GM12864 (cell line): Measurements from ENCODE around the gene SCAF1.

Source experiments
- DNase-seq: peaks from one replicate; pipeline ENCODE4 v3.0.0-alpha.2; 2011; ENCODE audit warnings: low read depth
- H3K4me3 ChIP-seq: 2 replicates; pipeline ENCODE4 v1.5.1; 2011; ENCODE audit warnings: mild to moderate bottlenecking, low read depth, low read length, control low read depth
- TF ChIP-seq, protein P1 (sequence below): IDR thresholded peaks from 2 replicates; pipeline ENCODE4 v1.5.1; 2011; ENCODE audit warnings: low read depth, mild to moderate bottlenecking, moderate library complexity, low read length, control low read depth, inconsistent platforms; ENCODE audit errors: missing control alignments

SCAF1 gene

DNA sequence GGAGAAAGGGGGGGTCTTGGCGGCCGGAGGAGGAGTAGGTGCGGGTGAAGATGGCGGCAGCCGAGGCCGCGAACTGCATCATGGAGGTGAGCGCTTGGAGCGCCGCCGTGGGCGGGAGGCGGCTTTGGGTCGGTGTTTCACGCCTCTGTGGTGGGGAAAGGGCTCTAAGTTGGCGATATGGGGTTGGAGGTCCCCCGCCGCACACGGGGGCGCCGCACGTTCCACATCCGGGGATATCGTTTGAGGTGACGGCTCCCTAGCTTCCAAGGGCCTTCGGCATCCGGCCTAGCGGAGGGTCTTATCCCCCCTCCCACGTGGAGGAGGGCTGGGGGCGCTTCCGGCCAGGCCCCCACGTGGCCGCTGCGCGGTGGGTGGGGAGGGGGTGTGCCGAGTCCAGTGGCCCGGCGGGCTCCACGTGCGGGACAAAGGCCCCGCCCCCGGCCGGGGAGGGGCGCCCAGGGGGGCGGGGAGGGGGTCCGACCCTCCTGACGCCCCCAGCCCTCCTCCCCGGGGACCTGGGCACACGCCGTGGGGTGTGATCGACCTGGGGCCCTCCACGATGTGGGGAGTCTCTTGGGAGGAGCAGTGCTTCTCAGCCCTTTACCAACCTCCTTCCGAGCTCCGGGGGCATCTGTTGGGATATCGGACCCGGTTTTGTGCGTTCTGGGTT lies 35.4 kb downstream of the SCAF1 start, which contains the start of gene PRMT1:
Gene PRMT1, plus strand, starts transcription at position 41 of the 670 bp plus-strand sequence. Its CDS starts 10 bp downstream, at position 51.
- TF ChIP-seq, protein P1, sequence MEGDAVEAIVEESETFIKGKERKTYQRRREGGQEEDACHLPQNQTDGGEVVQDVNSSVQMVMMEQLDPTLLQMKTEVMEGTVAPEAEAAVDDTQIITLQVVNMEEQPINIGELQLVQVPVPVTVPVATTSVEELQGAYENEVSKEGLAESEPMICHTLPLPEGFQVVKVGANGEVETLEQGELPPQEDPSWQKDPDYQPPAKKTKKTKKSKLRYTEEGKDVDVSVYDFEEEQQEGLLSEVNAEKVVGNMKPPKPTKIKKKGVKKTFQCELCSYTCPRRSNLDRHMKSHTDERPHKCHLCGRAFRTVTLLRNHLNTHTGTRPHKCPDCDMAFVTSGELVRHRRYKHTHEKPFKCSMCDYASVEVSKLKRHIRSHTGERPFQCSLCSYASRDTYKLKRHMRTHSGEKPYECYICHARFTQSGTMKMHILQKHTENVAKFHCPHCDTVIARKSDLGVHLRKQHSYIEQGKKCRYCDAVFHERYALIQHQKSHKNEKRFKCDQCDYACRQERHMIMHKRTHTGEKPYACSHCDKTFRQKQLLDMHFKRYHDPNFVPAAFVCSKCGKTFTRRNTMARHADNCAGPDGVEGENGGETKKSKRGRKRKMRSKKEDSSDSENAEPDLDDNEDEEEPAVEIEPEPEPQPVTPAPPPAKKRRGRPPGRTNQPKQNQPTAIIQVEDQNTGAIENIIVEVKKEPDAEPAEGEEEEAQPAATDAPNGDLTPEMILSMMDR = no peak
- H3K4me3 ChIP-seq = peak within 1 kb of the TSS; percentile 100
- no peak for DNase-seq

DNA sequence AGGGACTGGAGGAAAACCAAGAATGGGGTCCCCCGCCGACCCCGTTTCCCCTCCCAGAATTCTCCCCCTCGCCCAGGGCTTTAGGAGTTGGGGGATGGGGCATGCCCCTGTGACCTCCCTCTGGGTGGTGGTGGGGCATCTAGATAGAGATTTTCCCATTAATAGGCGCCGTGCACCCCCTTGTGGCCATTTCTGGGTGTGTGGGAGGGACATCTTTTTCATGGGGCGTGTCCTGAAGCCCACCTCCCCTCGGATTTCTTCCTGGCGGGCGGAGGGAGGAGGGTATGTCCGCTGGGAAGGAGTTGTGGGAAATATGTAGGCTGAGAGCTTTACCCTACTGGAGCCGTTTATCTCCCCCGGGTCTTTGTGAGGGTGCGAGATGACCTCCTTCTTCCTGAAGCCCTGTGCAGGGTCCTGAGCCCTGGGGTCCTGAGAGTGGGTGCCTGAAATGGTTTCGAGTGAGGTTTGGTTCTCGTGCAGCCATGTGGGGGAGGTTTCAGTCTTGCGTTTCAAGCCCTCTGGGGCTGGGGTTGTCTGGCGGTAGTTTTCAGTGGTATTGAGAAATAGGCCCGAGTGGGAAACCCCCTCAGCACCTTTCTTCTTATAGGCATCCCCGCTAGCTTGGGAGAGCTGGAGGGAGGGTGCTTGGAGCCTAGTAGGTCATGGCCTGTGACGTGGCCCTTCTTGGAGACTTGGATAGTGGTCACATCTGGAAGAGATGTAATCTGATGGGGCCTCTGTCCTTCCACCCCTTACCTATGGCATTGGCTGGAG lies 36.1 kb downstream of the SCAF1 start:
- TF ChIP-seq, protein P1 = peak; percentile 63
- peak; percentile 76 for DNase-seq
- peak overlapping the region; percentile 100 for H3K4me3 ChIP-seq

DNA sequence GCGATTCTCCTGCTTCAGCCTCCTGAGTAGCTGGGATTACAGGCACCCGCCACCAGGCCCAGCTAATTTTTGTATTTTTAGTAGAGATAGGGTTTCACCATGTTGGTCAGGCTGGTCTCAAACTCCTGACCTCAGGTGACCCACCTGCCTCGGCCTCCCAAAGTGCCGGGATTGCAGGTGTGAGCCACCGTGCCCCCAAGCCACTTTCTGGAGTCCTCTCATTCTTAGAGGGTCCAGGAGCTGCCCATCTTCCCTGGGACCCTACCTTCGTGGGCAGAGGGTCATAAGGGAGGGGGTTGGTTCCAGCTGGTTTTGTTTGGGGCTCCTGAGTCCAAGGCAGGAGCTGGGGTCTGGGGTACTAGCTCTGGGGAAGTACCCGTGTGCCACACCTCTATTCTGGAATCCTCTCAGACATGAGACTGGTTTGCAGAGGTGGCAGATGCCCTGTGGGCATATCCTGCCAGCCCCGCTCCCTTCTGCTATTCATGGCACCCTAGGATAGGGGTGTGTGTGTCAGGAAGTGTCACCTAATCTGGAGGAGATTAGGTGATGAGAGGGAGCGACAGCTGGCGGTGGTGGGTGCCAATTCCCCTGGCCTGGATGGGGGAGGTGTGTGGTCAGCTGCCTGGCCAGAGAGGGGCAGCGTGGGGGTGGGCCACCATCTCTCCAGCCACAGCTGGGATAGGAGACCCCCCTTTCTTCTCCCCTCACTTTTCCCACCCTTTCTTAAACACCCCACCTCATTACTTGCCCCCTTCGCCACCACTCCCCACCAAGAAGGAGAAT lies 37.2 kb downstream of the SCAF1 start:
- DNase-seq = no peak
- TF ChIP-seq, protein P1 = no peak
- H3K4me3 ChIP-seq = peak overlapping the region; percentile 100

DNA sequence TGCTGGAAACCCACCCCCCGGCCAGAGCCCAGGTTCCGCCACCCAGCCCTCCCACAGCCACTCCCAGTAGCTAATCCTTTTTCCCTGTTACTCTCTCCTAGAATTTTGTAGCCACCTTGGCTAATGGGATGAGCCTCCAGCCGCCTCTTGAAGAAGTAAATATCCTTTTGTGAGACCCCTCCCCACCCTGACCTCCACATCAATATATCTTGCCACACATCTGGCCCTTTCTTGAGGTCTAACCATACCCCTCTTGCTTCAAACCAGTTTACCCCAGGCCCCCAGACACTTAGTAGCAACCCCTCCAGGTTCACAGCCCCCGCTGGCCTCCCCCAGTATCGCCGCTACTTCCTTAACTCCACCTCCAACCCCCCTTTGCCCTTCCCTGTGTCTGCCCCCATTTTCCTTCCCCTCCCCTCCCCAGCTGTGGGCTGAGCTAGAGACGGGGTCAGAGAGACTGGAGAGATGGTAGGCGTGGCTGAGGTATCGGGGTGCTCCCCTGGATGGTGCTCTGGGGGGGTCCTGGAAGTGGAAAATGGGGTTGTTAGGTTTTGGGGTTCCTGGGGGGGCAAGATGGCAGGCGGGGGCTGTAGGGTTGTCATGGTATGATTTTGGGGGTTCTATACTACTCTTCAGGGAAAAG lies 37.9 kb downstream of the SCAF1 start:
- H3K4me3 ChIP-seq = peak overlapping the region; percentile 44
- no peak for DNase-seq
- TF ChIP-seq, protein P1 = no peak

DNA sequence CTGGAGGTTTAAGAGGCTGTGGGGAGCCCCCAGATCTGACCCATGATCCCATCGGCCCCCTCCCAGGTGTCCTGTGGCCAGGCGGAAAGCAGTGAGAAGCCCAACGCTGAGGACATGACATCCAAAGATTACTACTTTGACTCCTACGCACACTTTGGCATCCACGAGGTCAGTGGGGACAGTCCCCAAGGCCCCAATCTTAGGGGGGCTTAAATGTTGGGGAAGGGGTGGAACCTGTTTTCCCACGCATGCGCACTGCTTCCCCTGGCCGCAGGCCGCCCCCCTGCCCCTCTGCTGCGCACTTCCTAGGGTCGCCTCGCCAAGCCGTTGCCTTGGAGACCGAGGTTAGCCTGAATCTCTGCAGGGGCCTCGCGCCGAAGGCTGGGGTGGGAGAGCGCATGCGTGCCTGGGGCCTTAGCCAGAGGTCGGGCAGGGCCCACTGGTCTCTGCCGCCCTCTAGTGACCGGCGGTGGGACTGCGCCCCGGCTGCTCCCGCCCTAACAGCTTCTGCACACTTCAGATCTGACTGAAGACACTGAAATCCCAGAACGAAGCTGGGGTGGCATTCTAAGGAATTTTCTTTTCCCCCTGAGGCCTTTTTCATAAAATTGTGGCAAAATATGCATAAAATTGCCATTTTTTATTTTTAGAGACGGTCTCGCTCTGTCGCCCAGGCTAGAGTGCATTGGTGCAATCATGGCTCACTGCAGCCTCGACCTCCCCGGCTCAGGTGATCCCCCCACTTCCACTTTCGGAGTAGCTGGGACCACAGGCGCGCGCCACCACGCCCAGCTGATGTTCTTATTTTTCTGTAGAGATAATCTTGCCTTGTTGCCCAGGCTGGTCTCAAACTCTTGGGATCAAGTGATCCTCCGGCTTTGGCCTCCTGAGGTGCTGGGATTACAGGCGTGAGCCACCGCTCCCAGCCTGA lies 38.7 kb downstream of the SCAF1 start:
- TF ChIP-seq, protein P1 = peak; percentile 99
- peak overlapping the region; percentile 44 for H3K4me3 ChIP-seq
- DNase-seq = peak; percentile 59
